OCI-LY1 (cell line): ENCODE measurements around the gene LSAMP.

Source experiments
- EZH2 ChIP-seq: fragments of 200-600 bp; sonication (generic), shearing (Covaris generic); IDR thresholded peaks from 2 replicates; pipeline ENCODE4 v1.8.0; 2017; ENCODE audit warnings: borderline replicate concordance, mixed run types, mild to moderate bottlenecking, antibody characterized with exemption, low read length, moderate library complexity, mixed read lengths
- TF ChIP-seq, protein P1 (sequence below): fragments of 200-600 bp; sonication (generic), shearing (Covaris generic); IDR thresholded peaks from 2 replicates; pipeline ENCODE4 v1.5.1; 2017; ENCODE audit warnings: mild to moderate bottlenecking, antibody characterized with exemption, low read length, moderate library complexity, mixed read lengths

DNA sequence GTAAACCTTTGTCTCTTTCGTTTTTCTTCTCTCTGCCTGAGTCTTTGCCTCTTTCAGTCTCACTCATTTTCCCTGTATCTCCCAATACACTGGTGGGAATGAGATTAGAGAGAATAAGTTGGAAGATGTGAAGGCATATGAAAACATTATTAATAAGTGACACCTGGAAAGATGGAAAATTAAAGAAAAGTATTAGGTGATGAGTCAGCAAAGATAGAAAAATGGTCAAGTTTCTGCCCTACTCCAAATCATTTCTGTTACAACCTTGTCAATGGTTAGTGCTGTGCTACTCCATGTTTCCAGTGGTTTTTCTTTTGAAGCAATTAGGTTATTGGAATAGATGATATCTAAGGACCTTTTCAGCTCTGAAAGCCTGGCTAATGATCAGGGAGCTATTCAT is 252.8 kb downstream of the LSAMP start:
- TF ChIP-seq, protein P1, sequence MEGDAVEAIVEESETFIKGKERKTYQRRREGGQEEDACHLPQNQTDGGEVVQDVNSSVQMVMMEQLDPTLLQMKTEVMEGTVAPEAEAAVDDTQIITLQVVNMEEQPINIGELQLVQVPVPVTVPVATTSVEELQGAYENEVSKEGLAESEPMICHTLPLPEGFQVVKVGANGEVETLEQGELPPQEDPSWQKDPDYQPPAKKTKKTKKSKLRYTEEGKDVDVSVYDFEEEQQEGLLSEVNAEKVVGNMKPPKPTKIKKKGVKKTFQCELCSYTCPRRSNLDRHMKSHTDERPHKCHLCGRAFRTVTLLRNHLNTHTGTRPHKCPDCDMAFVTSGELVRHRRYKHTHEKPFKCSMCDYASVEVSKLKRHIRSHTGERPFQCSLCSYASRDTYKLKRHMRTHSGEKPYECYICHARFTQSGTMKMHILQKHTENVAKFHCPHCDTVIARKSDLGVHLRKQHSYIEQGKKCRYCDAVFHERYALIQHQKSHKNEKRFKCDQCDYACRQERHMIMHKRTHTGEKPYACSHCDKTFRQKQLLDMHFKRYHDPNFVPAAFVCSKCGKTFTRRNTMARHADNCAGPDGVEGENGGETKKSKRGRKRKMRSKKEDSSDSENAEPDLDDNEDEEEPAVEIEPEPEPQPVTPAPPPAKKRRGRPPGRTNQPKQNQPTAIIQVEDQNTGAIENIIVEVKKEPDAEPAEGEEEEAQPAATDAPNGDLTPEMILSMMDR, result no peak
- TF ChIP-seq EZH2, result no peak
